Activated T-cell treated with anti-CD3 and anti-CD28 coated beads, Interleukin-2, amount 50 U/mL, for 72 hours (primary cell): ENCODE measurements around the gene ESPN. TPM values are rescaled to one million over a fixed set of nuclear protein-coding genes. Genes with fewer than 3 reads are reported as not detected.
A peak's percentile ranks its signal among the peaks of the same experiment; 100 is the strongest.

Experiments used
- ATAC-seq, 2 donors: fragments of 150-1000 bp; cut with Tn5 transposase; replicated peaks in 1 of 2; 2 replicates each; pipeline ENCODE4 v1.10.0; 2021; ENCODE audit warnings: moderate library complexity in 2 of 2, mild to moderate bottlenecking in 1 of 2
- DNase-seq, 2 donors: peaks; one replicate each; pipeline ENCODE4 v3.0.0; 2021 to 2022; ENCODE audit warnings: mixed read lengths in 1 of 2
- H3K27ac Mint-ChIP-seq: one replicate; pipeline ENCODE4 v1.8.0; 2022; ENCODE audit warnings: mild to moderate bottlenecking, moderate library complexity, mixed read lengths
- H3K27me3 Mint-ChIP-seq: one replicate; pipeline ENCODE4 v1.8.0; 2022; ENCODE audit warnings: low read depth, mixed read lengths
- H3K36me3 Mint-ChIP-seq, 2 donors: one replicate each; pipeline ENCODE4 v1.8.0; 2022; ENCODE audit warnings: mixed read lengths in 2 of 2, mild to moderate bottlenecking in 1 of 2; ENCODE audit not compliant: insufficient read depth in 2 of 2
- H3K4me1 Mint-ChIP-seq: one replicate; pipeline ENCODE4 v1.8.0; 2022; ENCODE audit warnings: low read depth, mixed read lengths
- H3K4me3 Mint-ChIP-seq, 2 donors: one replicate each; pipeline ENCODE4 v1.8.0; 2022; ENCODE audit warnings: mild to moderate bottlenecking in 2 of 2, mixed read lengths in 2 of 2, moderate library complexity in 2 of 2
- H3K9me3 Mint-ChIP-seq, 2 donors: one replicate each; pipeline ENCODE4 v1.8.0; 2022; ENCODE audit warnings: mixed read lengths in 2 of 2
- total RNA-seq, 2 donors: library from RNA; stranded (reverse); gene quantifications; one replicate each; pipeline ENCODE4 v1.2.3, GENCODE V29; 2022

Gene ESPN
- total RNA-seq, 2 donors from 2014 or later: 1.3 to 2.0 TPM

- DNase-seq (no peak), ATAC-seq (no peak)
- peaks cover 53% of the 10 kb centered on the region for H3K27me3 Mint-ChIP-seq
- no peak overlapping the region for H3K4me3 Mint-ChIP-seq
- peaks cover 21% of the 10 kb centered on the region for H3K4me1 Mint-ChIP-seq
- H3K9me3 Mint-ChIP-seq: no peaks in the 10 kb centered on the region
- no peaks in the 10 kb centered on the region for H3K36me3 Mint-ChIP-seq
- H3K27ac Mint-ChIP-seq: no peak overlapping the region
Observed at GRCh38 chr1:6416295-6416656, 8.3 kb upstream of the ESPN start.

DNA sequence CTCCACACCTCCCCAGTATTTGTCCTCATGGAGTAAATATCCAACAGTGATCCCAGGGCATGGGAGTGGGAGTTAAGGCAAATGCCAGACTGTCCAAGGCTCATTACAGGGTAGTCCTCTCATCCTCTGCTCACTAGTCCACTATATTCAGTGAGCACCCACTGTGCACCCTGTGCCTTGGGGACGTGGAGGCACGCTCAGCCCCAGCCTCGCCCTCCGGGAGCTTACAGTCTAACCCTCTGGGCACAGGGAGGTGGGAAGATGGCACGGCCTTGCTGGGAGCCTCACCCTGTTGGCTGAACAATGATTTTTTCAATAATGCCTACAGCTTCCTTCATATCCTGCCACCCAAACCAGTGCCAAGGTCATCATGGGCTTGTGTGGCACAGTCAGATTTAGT is 7.7 kb upstream of the ESPN start:
- Mint-ChIP-seq H3K4me3 (no peak overlapping the region), H3K4me1 (peaks cover 21% of the 10 kb centered on the region), H3K27ac (no peak overlapping the region), H3K9me3 (no peaks in the 10 kb centered on the region), H3K27me3 (peaks cover 60% of the 10 kb centered on the region), H3K36me3 (no peaks in the 10 kb centered on the region)
- ATAC-seq: no peak
- DNase-seq: no peak

- H3K36me3 Mint-ChIP-seq: no peaks in the 10 kb centered on the region
- ATAC-seq (no peak), DNase-seq (no peak)
- H3K4me1 Mint-ChIP-seq: peaks cover 21% of the 10 kb centered on the region
- H3K27ac Mint-ChIP-seq: no peak overlapping the region
- no peak overlapping the region for H3K4me3 Mint-ChIP-seq
- no peaks in the 10 kb centered on the region for H3K9me3 Mint-ChIP-seq
- peaks cover 65% of the 10 kb centered on the region for H3K27me3 Mint-ChIP-seq
Observed at GRCh38 chr1:6417961-6418667, 6.5 kb upstream of the ESPN start.

GRCh38 chr1:6418668-6419396 is 5.7 kb upstream of the ESPN start:
- Mint-ChIP-seq H3K27me3 (peaks cover 66% of the 10 kb centered on the region), H3K9me3 (no peaks in the 10 kb centered on the region)
- ATAC-seq: no peak

DNA sequence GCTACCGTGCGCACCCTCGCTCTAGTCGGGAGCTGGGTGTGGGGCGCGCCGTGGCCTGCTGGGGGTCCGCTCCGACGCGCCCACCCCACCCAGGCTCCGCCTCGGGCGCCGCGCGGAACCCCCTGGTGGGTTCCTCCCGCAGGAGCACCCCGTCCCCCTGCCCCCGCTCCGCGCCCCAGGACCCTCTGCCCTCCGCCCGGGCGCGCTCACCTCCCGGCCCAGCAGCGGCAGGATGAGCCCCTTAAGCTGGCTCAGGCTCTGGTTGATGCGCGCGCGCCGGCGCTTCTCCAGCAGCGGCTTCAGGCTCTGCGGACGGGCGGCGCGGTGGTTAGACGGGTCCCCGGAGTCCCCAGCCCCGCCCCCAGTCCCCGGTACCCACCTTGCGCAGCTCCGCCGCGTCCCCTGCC is 5.2 kb upstream of the ESPN start:
- ATAC-seq (peak in 1 of 2 donors; percentile 7), DNase-seq (peak; percentile 15 to 26)
- H3K36me3 Mint-ChIP-seq: no peaks in the 10 kb centered on the region
- H3K27me3 Mint-ChIP-seq: peaks cover 67% of the 10 kb centered on the region
- H3K9me3 Mint-ChIP-seq: no peaks in the 10 kb centered on the region
- H3K4me3 Mint-ChIP-seq: peak overlapping the region in 1 of 2 donors; percentile 61
- no peak overlapping the region for H3K27ac Mint-ChIP-seq
- H3K4me1 Mint-ChIP-seq: peaks cover 24% of the 10 kb centered on the region

More at GRCh38 chr1:6418668-6419396, 5.7 kb upstream of the ESPN start:
- Mint-ChIP-seq H3K4me1 (peaks cover 22% of the 10 kb centered on the region), H3K4me3 (peak overlapping the region in 1 of 2 donors; percentile 61), H3K27ac (no peak overlapping the region), H3K36me3 (no peaks in the 10 kb centered on the region)
- DNase-seq: no peak

DNA sequence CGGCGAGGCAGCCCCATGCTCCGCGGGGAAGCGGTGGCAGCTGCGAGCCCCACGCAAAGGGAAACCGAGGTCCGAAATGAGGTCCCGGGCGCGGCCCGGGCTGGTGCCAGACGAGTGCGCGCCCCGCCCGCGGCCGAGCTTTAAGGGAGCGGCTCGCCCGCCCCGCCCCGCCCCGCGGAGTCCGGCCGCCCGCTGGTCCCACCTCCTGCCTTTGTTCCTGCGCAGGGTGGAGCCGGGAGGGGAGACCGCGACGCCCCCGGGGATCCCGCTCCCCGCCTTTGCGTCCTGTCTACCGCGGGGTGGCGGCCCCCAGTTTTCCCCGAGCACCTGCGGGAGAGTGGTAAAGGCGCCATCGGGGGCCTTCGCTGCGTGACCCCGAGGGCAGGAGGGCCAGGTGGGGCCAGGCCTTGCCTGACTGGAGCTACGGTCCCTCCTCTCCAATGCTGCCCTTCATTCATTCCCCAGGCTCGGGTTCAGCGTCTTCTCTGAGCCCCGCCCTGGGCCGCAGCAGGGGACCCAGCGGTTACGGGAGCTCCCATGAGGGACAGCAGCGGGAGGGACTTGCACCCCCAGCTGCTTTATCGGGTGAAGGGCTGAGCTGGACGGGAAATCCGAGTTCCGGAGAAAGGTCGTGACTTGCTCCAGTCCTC is 4.6 kb upstream of the ESPN start, which contains the start of gene HES2:
HES2 (minus strand) TSS at position 116 of the 650 bp plus-strand sequence; CDS start at position 17, 99 bp downstream.
- H3K9me3 Mint-ChIP-seq: no peaks in the 10 kb centered on the region
- peaks cover 20% of the 10 kb centered on the region for H3K4me1 Mint-ChIP-seq
- peak within 1 kb of the TSS; percentile 47 to 67 for H3K4me3 Mint-ChIP-seq
- DNase-seq (peak; percentile 25 to 29), ATAC-seq (peak; percentile 24 to 27)
- H3K27me3 Mint-ChIP-seq: peaks cover 64% of the 10 kb centered on the region
- H3K36me3 Mint-ChIP-seq: no peaks in the 10 kb centered on the region
- H3K27ac Mint-ChIP-seq: no peak within 1 kb of the TSS

- H3K9me3 Mint-ChIP-seq: no peaks in the 10 kb centered on the region
- H3K4me1 Mint-ChIP-seq: peaks cover 15% of the 10 kb centered on the region
- no peaks in the 10 kb centered on the region for H3K36me3 Mint-ChIP-seq
- no peak for ATAC-seq
- H3K27me3 Mint-ChIP-seq: peaks cover 58% of the 10 kb centered on the region
- DNase-seq: peak; percentile 26 to 35
- H3K27ac Mint-ChIP-seq: no peak overlapping the region
- H3K4me3 Mint-ChIP-seq: peak overlapping the region; percentile 47 to 67
Observed at GRCh38 chr1:6420454-6421042, 4.0 kb upstream of the ESPN start.

DNA sequence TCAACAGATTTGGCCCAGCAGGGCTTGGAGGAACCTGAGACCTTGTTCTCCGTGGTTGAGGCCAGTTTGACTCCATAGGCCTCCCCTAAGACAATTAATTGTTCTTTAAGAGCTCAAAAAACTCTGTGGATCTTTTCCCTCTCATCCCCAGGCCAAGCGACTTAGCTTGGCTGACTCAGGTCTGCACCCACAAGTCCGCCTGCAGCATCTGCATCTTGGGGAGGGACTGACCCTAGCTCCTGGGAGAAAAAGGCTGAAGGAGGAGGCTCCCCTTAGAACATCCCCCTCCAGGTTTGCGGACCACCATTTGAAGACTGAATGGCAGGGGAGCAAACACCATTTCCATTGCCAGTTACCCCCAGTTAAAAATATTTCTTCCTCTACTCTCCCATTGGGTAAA is 3.3 kb upstream of the ESPN start:
- Mint-ChIP-seq H3K27ac (no peak overlapping the region), H3K27me3 (peaks cover 51% of the 10 kb centered on the region), H3K36me3 (no peaks in the 10 kb centered on the region), H3K4me1 (peaks cover 8% of the 10 kb centered on the region), H3K4me3 (no peak overlapping the region), H3K9me3 (no peaks in the 10 kb centered on the region)
- ATAC-seq: no peak
- no peak for DNase-seq

DNA sequence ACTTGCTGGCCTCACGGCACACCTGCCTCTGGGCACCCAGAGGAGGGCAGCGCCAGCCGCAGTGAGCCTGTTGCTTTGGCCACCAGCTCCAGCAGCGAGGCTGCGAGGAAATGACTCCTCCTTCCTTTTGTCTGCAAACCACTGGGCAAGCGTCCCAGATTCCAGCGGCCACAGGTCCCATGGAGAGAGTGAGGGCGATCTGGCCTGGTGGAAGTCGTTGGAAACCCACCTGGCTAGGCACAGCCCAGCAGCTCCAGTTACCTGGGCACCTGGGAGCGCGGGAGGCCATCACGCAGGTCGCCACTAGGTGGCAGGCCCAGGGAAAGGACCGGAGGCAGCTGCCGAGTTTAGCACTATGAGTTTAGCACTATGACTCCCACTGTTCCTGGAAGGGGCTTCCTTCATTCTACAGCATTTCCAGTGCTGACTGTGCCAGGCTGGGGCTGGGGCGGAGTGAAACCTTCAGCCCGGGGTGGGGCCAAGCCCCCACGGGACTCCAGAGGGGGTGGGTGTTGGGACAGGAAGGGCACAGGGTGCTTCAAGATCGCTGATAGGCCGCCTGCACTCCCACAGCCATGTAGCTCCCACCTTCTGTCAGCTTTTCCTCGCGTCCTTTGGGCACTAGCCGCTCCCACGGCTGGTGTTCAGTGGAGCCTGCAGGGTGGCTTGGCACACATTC is 1.1 kb upstream of the ESPN start:
- H3K4me3 Mint-ChIP-seq: peak overlapping the region; percentile 79

DNA sequence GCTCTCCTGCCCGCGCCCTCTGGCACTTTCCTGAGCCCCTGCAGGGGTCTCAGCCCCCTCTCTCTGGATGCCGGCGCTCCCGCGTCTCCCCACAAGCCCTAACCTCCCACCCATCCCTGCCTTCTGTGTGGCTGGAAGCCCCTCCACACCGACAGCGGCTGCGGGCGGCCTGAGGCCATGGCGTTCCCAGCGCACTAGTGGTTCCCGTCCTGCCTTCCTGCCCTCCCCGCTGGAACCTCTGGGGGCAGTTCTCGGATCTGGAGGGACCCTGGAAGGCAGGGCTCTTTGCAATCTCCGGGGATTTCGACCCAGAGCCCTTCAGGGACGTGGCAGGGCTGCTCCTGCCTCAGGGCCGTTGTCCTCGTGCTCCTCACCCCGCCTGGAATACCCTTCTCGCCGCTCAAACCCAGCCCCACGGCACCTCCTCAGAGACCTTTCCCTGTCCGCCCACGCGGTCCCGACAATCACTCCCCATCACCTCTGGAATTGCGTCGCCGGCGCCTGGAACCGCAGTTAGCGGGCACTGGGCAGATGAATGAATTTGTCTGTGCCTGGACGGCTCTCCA is 493 bp upstream of the ESPN start:
- H3K27me3 Mint-ChIP-seq: peaks cover 31% of the 10 kb centered on the region
- DNase-seq (no peak), ATAC-seq (peak in 1 of 2 donors; percentile 1)
- no peak overlapping the region for H3K27ac Mint-ChIP-seq
- peak overlapping the region; percentile 79 for H3K4me3 Mint-ChIP-seq
- no peaks in the 10 kb centered on the region for H3K36me3 Mint-ChIP-seq
- no peaks in the 10 kb centered on the region for H3K9me3 Mint-ChIP-seq
- H3K4me1 Mint-ChIP-seq: peaks cover 8% of the 10 kb centered on the region

More for the DNA sequence above, 1.1 kb upstream of the ESPN start:
- Mint-ChIP-seq H3K9me3 (no peaks in the 10 kb centered on the region), H3K27ac (no peak overlapping the region), H3K27me3 (peaks cover 31% of the 10 kb centered on the region), H3K36me3 (no peaks in the 10 kb centered on the region), H3K4me1 (peaks cover 8% of the 10 kb centered on the region)
- DNase-seq (peak; percentile 78 to 80), ATAC-seq (peak; percentile 67 to 76)

GRCh38 chr1:6425658-6426057 is 1.1 kb downstream of the ESPN start:
- H3K9me3 Mint-ChIP-seq: no peaks in the 10 kb centered on the region
- H3K4me3 Mint-ChIP-seq: no peak overlapping the region
- H3K27ac Mint-ChIP-seq: no peak overlapping the region
- H3K27me3 Mint-ChIP-seq: peaks cover 31% of the 10 kb centered on the region
- H3K4me1 Mint-ChIP-seq: peaks cover 8% of the 10 kb centered on the region
- DNase-seq (no peak), ATAC-seq (no peak)
- H3K36me3 Mint-ChIP-seq: no peaks in the 10 kb centered on the region

- ATAC-seq (no peak), DNase-seq (no peak)
- Mint-ChIP-seq H3K4me1 (peaks cover 8% of the 10 kb centered on the region), H3K27ac (no peak overlapping the region), H3K27me3 (peaks cover 25% of the 10 kb centered on the region), H3K9me3 (no peaks in the 10 kb centered on the region), H3K36me3 (no peaks in the 10 kb centered on the region), H3K4me3 (no peak overlapping the region)
Observed at GRCh38 chr1:6426277-6426971, 1.8 kb downstream of the ESPN start.
